A549 (cell line): ENCODE results near the gene DNAH8. TPM values are rescaled to one million over a fixed set of nuclear protein-coding genes. Genes with fewer than 3 reads are reported as not detected.

Experiments
- ATAC-seq, 2 experiments: fragments of 200-7000 bp in 1 of 2; fragments of >200 bp in 1 of 2; cut with Nextera tagmentation in 1 of 2; cut with Tn5 transposase in 1 of 2; 3 replicates each; pipeline versions ENCODE4 v1.8.0 to v1.9.1; 2018 to 2020; ENCODE audit warnings: mild to moderate bottlenecking in 1 of 2, moderate library complexity in 1 of 2
- CTCF ChIA-PET: fragments of 300-600 bp; sonication (Branson Sonifier 250); formaldehyde crosslinking; extraction: SDS; loops from one replicate; lab custom pipeline; 2021; ENCODE audit warnings: antibody characterized with exemption, inconsistent platforms; lab: Yijun Ruan, JAX
- POLR2A ChIA-PET: fragments of 350-600 bp; formaldehyde crosslinking; extraction: SDS; loops from one replicate; lab custom pipeline; 2021; ENCODE audit warnings: antibody characterized with exemption, inconsistent platforms; lab: Yijun Ruan, JAX
- DNase-seq, 2 experiments: peaks; one replicate each; pipeline versions ENCODE4 v3.0.0 to v3.0.0-alpha.2; 2011 to 2016; ENCODE audit warnings: low read depth in 1 of 2, low spot score in 1 of 2
- FAIRE-seq: peaks from 2 replicates; lab custom pipeline; 2011; peaks lifted over from hg19 to GRCh38; lab: Jason Lieb, UNC
- H3K27ac ChIP-seq, 2 experiments: fragments of >200 bp; sonication (Bioruptor Twin); formaldehyde crosslinking; 3 replicates each; pipeline ENCODE4 v1.5.1; 2016 to 2017
- H3K4me1 ChIP-seq: fragments of >200 bp; sonication (Bioruptor Twin); formaldehyde crosslinking; 3 replicates; pipeline ENCODE4 v1.6.1; 2016
- H3K4me2 ChIP-seq: fragments of >200 bp; sonication (Bioruptor Twin); formaldehyde crosslinking; 3 replicates; pipeline ENCODE4 v1.6.1; 2016
- H3K4me3 ChIP-seq: fragments of >200 bp; sonication (Bioruptor Twin); formaldehyde crosslinking; 3 replicates; pipeline ENCODE4 v1.5.1; 2016
- H3K9me3 ChIP-seq: fragments of >200 bp; sonication (Bioruptor Twin); formaldehyde crosslinking; 3 replicates; pipeline ENCODE4 v1.6.1; 2016
- ATOH8 ChIP-seq: fragments of 250-450 bp; sonication (Bioruptor Pico); IDR thresholded peaks from 2 replicates; pipeline ENCODE4 v1.5.0; 2020; ENCODE audit warnings: low read depth, mild to moderate bottlenecking, moderate library complexity
- BCL3 ChIP-seq: fragments of >200 bp; sonication (Bioruptor Twin); formaldehyde crosslinking; IDR thresholded peaks from 3 replicates; pipeline ENCODE4 v1.6.1; 2016
- CBX2 ChIP-seq: fragments of 200-600 bp; sonication (generic); IDR thresholded peaks from 2 replicates; pipeline ENCODE4 v1.6.1; 2016; ENCODE audit warnings: low read depth, mild to moderate bottlenecking, borderline replicate concordance
- CEBPB ChIP-seq, 2 experiments: fragments of >200 bp in 1 of 2; sonication (Bioruptor Twin) in 1 of 2; formaldehyde crosslinking in 1 of 2; IDR thresholded peaks; 2 replicates each; pipeline ENCODE4 v1.6.1; 2012 to 2016
- CHD2 ChIP-seq: fragments of 150-350 bp; IDR thresholded peaks from 2 replicates; pipeline ENCODE4 v1.6.1; 2014; ENCODE audit warnings: low read length; ENCODE audit not compliant: partially characterized antibody
- CHD4 ChIP-seq: fragments of 200-600 bp; sonication (generic); IDR thresholded peaks from 2 replicates; pipeline ENCODE4 v1.6.1; 2016; ENCODE audit warnings: antibody characterized with exemption, mild to moderate bottlenecking, borderline replicate concordance
- EHF ChIP-seq: fragments of 250-450 bp; sonication (Bioruptor Pico); IDR thresholded peaks from 2 replicates; pipeline ENCODE4 v1.5.0; 2020; ENCODE audit warnings: mild to moderate bottlenecking
- EHMT2 ChIP-seq: fragments of 200-600 bp; sonication (generic); IDR thresholded peaks from 2 replicates; pipeline ENCODE4 v1.6.1; 2016; ENCODE audit warnings: antibody characterized with exemption, low read depth, mild to moderate bottlenecking, moderate library complexity
- ELK1 ChIP-seq: fragments of 150-350 bp; IDR thresholded peaks from 2 replicates; pipeline ENCODE4 v1.6.1; 2014; ENCODE audit warnings: low read depth, mild to moderate bottlenecking, low read length
- ESRRA ChIP-seq: fragments of 150-350 bp; IDR thresholded peaks from 2 replicates; pipeline ENCODE4 v1.6.1; 2014; ENCODE audit warnings: mild to moderate bottlenecking, low read length, borderline replicate concordance
- HES2 ChIP-seq: fragments of >200 bp; sonication (Bioruptor Twin); formaldehyde crosslinking; IDR thresholded peaks from 2 replicates; pipeline ENCODE4 v1.6.1; 2016
- HEYL ChIP-seq: fragments of 250-450 bp; sonication (Bioruptor Pico); IDR thresholded peaks from 2 replicates; pipeline ENCODE4 v1.8.0; 2021; ENCODE audit warnings: mild to moderate bottlenecking, moderate library complexity
- HOXB5 ChIP-seq: fragments of 250-450 bp; sonication (Bioruptor Pico); IDR thresholded peaks from 2 replicates; pipeline ENCODE4 v1.5.0; 2020; ENCODE audit warnings: mild to moderate bottlenecking, moderate library complexity
- JUN ChIP-seq, 2 experiments: fragments of >200 bp; sonication (Bioruptor Twin); formaldehyde crosslinking; IDR thresholded peaks; 2 replicates in 1 of 2; 3 replicates in 1 of 2; pipeline ENCODE4 v1.6.1; 2016 to 2017
- KDM1A ChIP-seq: fragments of 200-600 bp; sonication (generic); IDR thresholded peaks from 2 replicates; pipeline ENCODE4 v1.6.1; 2016; ENCODE audit warnings: low read depth, mild to moderate bottlenecking
- MAFK ChIP-seq: fragments of 450-650 bp; IDR thresholded peaks from 2 replicates; pipeline ENCODE4 v1.6.1; 2014; ENCODE audit not compliant: partially characterized antibody
- MYC ChIP-seq: IDR thresholded peaks from 2 replicates; pipeline ENCODE4 v1.6.1; 2012; ENCODE audit warnings: mild to moderate bottlenecking, inconsistent platforms, low read length, improper control_type of control experiment, borderline replicate concordance
- NFE2L2 ChIP-seq: fragments of 150-350 bp; conservative IDR thresholded peaks from 2 replicates; pipeline ENCODE4 v1.6.1; 2014; ENCODE audit warnings: low read length
- NR3C1 ChIP-seq: fragments of >200 bp; sonication (Bioruptor Twin); formaldehyde crosslinking; IDR thresholded peaks from 3 replicates; pipeline ENCODE4 v1.6.1; 2017
- PHF8 ChIP-seq: fragments of 200-600 bp; sonication (generic); IDR thresholded peaks from 2 replicates; pipeline ENCODE4 v1.6.1; 2016; ENCODE audit warnings: low read depth, mild to moderate bottlenecking, antibody characterized with exemption, moderate library complexity, borderline replicate concordance
- POLR2A ChIP-seq: IDR thresholded peaks from 2 replicates; pipeline ENCODE4 v1.6.1; 2012; ENCODE audit warnings: mild to moderate bottlenecking, low read length
- POLR2AphosphoS2 ChIP-seq: conservative IDR thresholded peaks from 2 replicates; pipeline ENCODE4 v1.6.1; 2012; ENCODE audit warnings: low read length, improper control_type of control experiment, inconsistent platforms
- RCOR1 ChIP-seq: fragments of 150-350 bp; IDR thresholded peaks from 2 replicates; pipeline ENCODE4 v1.6.1; 2014; ENCODE audit warnings: antibody characterized with exemption, low read length, low read depth
- RFX5 ChIP-seq: fragments of 450-650 bp; IDR thresholded peaks from 2 replicates; pipeline ENCODE4 v1.7.1; 2014; ENCODE audit warnings: antibody characterized with exemption, mild to moderate bottlenecking, moderate library complexity
- RNF2 ChIP-seq: fragments of 200-600 bp; sonication (generic); IDR thresholded peaks from 2 replicates; pipeline ENCODE4 v1.6.1; 2016; ENCODE audit warnings: low read depth, mild to moderate bottlenecking, antibody characterized with exemption, moderate library complexity, borderline replicate concordance
- SMC3 ChIP-seq: fragments of >200 bp; sonication (Bioruptor Twin); formaldehyde crosslinking; IDR thresholded peaks from 3 replicates; pipeline ENCODE4 v1.6.1; 2018; ENCODE audit warnings: inconsistent platforms
- TFCP2L1 ChIP-seq: fragments of 250-450 bp; sonication (Bioruptor Pico); IDR thresholded peaks from 2 replicates; pipeline ENCODE4 v1.5.0; 2021; ENCODE audit warnings: mild to moderate bottlenecking
- ZNF302 ChIP-seq: fragments of 250-450 bp; sonication (Bioruptor Pico); IDR thresholded peaks from 2 replicates; pipeline ENCODE4 v1.9.0; 2021; ENCODE audit warnings: inconsistent platforms, mild to moderate bottlenecking, moderate library complexity
- ZSCAN20 ChIP-seq: fragments of 250-450 bp; sonication (Bioruptor Pico); IDR thresholded peaks from 2 replicates; pipeline ENCODE4 v1.8.0; 2022; ENCODE audit warnings: mild to moderate bottlenecking, moderate library complexity
- WGBS: methylation state at CpG from one replicate; pipeline ENCODE4 v1.1.6; 2017; ENCODE audit errors: missing lambda C conversion rate; 5-methylcytosine and 5-hydroxymethylcytosine counted together
- polyA plus RNA-seq, 4 experiments: library from polyadenylated mRNA; depleted of rRNA in 3 of 4; stranded (reverse); fragments of >200 nt; fragmentation: RNase III in 1 of 4; extraction: RNeasy Plus Mini Kit Qiagen cat#74134 plus additional on column Dnase treatment in 1 of 4; gene quantifications; 2 replicates in 3 of 4; 3 replicates in 1 of 4; pipeline ENCODE4 v1.2.3, GENCODE V29; 2011 to 2017

Gene DNAH8
- polyA plus RNA-seq, 2 of the 4 experiments (the other 2 are of a cell fraction): not detected

- Histone ChIP-seq H3K4me1 (no peaks in the 10 kb centered on the region), H3K27ac (no peak overlapping the region), H3K4me2 (no peak overlapping the region), H3K9me3 (no peaks in the 10 kb centered on the region), H3K4me3 (no peak overlapping the region)
- FAIRE-seq (no peak), DNase-seq (no peak), ATAC-seq (no peak)
- CTCF ChIA-PET: no interaction called here
- WGBS: 58% methylated on average over 1 of the region's 1 CpG
- TF ChIP-seq HOXB5 (CRISPR knock-in tag) (no peak), MAFK (no peak), NFE2L2 (no peak), ELK1 (no peak), HEYL (CRISPR knock-in tag) (no peak), RCOR1 (no peak), BCL3 (no peak), NR3C1 (no peak), ESRRA (no peak), HES2 (no peak), CHD4 (no peak), ATOH8 (CRISPR knock-in tag) (no peak), POLR2AphosphoS2 (no peak), TFCP2L1 (no peak), ZNF302 (CRISPR knock-in tag) (no peak), RNF2 (no peak), POLR2A (no peak), CBX2 (no peak), CHD2 (no peak)
- POLR2A ChIA-PET: no interaction called here
Observed at GRCh38 chr6:38865521-38866174, 150.5 kb downstream of the DNAH8 start.

- no peak for DNase-seq
- TF ChIP-seq MYC: no peak
- no peak for TF ChIP-seq SMC3
- no peak for TF ChIP-seq EHF (CRISPR knock-in tag)
- TF ChIP-seq RFX5: no peak
- TF ChIP-seq KDM1A: no peak
- no peak for TF ChIP-seq ATOH8 (CRISPR knock-in tag)
- TF ChIP-seq ZSCAN20 (CRISPR knock-in tag): no peak
- no peak for TF ChIP-seq CEBPB (IDR thresholded peaks at IDR 0.05)
- TF ChIP-seq EHMT2: no peak
- no peak for TF ChIP-seq JUN (IDR thresholded peaks at IDR 0.05)
- TF ChIP-seq PHF8: no peak
- no peak for TF ChIP-seq NFE2L2
- TF ChIP-seq, all 56 proteins: peak for 0
- Histone ChIP-seq H3K27ac (no peak overlapping the region), H3K4me2 (no peak overlapping the region), H3K4me3 (no peak overlapping the region), H3K4me1 (no peaks in the 10 kb centered on the region), H3K9me3 (no peaks in the 10 kb centered on the region)
- CTCF ChIA-PET: interaction anchor here (0.6 to 0.9 kb wide), 2 partner anchors 105 to 162 kb away, joined by 3 to 5 read pairs; no protein-coding TSS in a partner anchor
- WGBS: 0% methylated on average over 2 of the region's 2 CpGs
- POLR2A ChIA-PET: no interaction called here
- FAIRE-seq (no peak), ATAC-seq (no peak)
Observed at GRCh38 chr6:38867726-38868125, 152.6 kb downstream of the DNAH8 start.
